Vagina (tissue), 2 donors: ENCODE measurements around the gene PRR23E.

Experiments used
- POLR2A ChIP-seq, 2 donors: fragments of 450-650 bp; IDR thresholded peaks; one replicate each; pipeline ENCODE4 v1.6.1; 2017; ENCODE audit warnings: antibody characterized with exemption in 2 of 2, mild to moderate bottlenecking in 2 of 2, moderate library complexity in 2 of 2
- TF ChIP-seq, protein P1 (sequence below), 3 experiments: fragments of 450-650 bp in 2 of 3; fragments of 200-600 bp in 1 of 3; sonication (generic) in 1 of 3; IDR thresholded peaks; one replicate each; pipeline ENCODE4 v1.5.1; 2017 to 2019; ENCODE audit warnings: antibody characterized with exemption in 3 of 3, mild to moderate bottlenecking in 2 of 3, moderate library complexity in 2 of 3

DNA sequence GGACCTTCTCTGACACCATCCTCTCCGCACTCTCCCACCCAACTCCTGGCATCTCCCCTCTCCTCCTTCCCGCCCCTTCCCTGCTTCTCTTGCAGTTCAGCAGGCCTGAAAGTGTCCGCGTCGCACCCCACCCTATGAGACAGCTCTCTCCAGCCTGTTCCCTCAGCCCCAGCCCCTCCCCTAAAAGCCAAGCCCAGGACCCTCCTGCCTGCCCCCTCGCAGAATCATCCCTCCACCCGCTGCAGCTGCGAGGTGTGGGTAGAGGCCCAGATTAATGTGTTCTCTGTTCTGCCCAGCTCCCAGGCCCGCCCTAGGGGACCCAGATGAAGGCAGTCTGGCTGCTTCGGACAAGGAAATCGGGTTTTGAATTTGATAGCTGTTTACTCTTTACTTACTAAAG, 410 bp downstream of the PRR23E start:
- no peak for TF ChIP-seq POLR2A (IDR thresholded peaks at IDR 0.05)
- TF ChIP-seq, protein P1, sequence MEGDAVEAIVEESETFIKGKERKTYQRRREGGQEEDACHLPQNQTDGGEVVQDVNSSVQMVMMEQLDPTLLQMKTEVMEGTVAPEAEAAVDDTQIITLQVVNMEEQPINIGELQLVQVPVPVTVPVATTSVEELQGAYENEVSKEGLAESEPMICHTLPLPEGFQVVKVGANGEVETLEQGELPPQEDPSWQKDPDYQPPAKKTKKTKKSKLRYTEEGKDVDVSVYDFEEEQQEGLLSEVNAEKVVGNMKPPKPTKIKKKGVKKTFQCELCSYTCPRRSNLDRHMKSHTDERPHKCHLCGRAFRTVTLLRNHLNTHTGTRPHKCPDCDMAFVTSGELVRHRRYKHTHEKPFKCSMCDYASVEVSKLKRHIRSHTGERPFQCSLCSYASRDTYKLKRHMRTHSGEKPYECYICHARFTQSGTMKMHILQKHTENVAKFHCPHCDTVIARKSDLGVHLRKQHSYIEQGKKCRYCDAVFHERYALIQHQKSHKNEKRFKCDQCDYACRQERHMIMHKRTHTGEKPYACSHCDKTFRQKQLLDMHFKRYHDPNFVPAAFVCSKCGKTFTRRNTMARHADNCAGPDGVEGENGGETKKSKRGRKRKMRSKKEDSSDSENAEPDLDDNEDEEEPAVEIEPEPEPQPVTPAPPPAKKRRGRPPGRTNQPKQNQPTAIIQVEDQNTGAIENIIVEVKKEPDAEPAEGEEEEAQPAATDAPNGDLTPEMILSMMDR (IDR thresholded peaks at IDR 0.05): no peak
